ENCODE data around the gene NOP56. TPM values are rescaled to one million over a fixed set of nuclear protein-coding genes. Genes with fewer than 3 reads are reported as not detected.

Gene NOP56
- polyA plus RNA-seq, 12 donors: 131 to 191 (median 155) TPM; not detected in 1

GRCh38 chr20:2624190-2624589 lies 28.2 kb upstream of the NOP56 start:
- no peak for DNase-seq

GRCh38 chr20:2625062-2625461 lies 27.4 kb upstream of the NOP56 start:
- DNase-seq: no peak

- DNase-seq: no peak
Measured at GRCh38 chr20:2626853-2627541, 25.4 kb upstream of the NOP56 start.

GRCh38 chr20:2631228-2631627 lies 21.2 kb upstream of the NOP56 start:
- no peak for DNase-seq

GRCh38 chr20:2633381-2633780 lies 19.1 kb upstream of the NOP56 start:
- DNase-seq: no peak

- no peak for DNase-seq
Measured at GRCh38 chr20:2637246-2637645, 15.2 kb upstream of the NOP56 start.

GRCh38 chr20:2640260-2640659 lies 12.2 kb upstream of the NOP56 start:
- no peak for DNase-seq

- no peak for DNase-seq
Measured at GRCh38 chr20:2640899-2641298, 11.5 kb upstream of the NOP56 start.

GRCh38 chr20:2643708-2644107 lies 8.7 kb upstream of the NOP56 start:
- DNase-seq: no peak

GRCh38 chr20:2652724-2653555 lies 508 bp downstream of the NOP56 start:
- DNase-seq: peak; percentile 53

- DNase-seq: no peak
Measured at GRCh38 chr20:2653556-2654383, 1.3 kb downstream of the NOP56 start.

- no peak for DNase-seq
Measured at GRCh38 chr20:2654384-2654822, 2.0 kb downstream of the NOP56 start.

- DNase-seq: no peak
Measured at GRCh38 chr20:2654831-2655230, 2.4 kb downstream of the NOP56 start.

GRCh38 chr20:2655331-2656116 lies 3.1 kb downstream of the NOP56 start:
- DNase-seq: no peak

GRCh38 chr20:2656471-2657117 lies 4.2 kb downstream of the NOP56 start:
- DNase-seq: no peak

GRCh38 chr20:2657241-2657640 lies 4.8 kb downstream of the NOP56 start:
- no peak for DNase-seq

GRCh38 chr20:2657674-2658073 lies 5.2 kb downstream of the NOP56 start:
- DNase-seq: no peak

GRCh38 chr20:2658414-2659354 lies 6.3 kb downstream of the NOP56 start:
- DNase-seq: no peak

GRCh38 chr20:2659547-2659946 lies 7.1 kb downstream of the NOP56 start:
- DNase-seq: no peak

GRCh38 chr20:2663364-2663886 lies 11.0 kb downstream of the NOP56 start:
- no peak for DNase-seq

Measured in muscle of arm (tissue), 12 donors.